ENCODE data around the gene SDHC.

DNA sequence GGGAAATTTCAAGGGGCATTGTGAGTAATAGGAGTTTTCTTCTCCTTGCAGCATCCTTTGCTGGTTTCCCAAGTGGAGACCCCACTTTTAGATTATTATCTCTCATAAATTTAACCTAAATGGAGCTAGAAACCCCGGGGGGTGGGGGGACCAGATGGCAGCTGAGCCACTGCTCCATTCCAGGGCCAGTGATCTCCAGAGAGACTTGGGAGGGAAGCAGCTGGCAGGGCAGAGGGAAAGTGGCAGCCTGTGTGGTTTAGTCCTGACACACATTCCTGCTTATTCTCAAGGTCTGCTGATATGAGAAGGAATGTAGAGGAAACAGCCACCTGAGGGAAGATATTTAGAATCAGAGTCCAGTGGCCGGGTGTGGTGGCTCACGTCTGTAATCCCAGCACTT, 39.3 kb upstream of the SDHC start:
- TF ChIP-seq, protein P1, sequence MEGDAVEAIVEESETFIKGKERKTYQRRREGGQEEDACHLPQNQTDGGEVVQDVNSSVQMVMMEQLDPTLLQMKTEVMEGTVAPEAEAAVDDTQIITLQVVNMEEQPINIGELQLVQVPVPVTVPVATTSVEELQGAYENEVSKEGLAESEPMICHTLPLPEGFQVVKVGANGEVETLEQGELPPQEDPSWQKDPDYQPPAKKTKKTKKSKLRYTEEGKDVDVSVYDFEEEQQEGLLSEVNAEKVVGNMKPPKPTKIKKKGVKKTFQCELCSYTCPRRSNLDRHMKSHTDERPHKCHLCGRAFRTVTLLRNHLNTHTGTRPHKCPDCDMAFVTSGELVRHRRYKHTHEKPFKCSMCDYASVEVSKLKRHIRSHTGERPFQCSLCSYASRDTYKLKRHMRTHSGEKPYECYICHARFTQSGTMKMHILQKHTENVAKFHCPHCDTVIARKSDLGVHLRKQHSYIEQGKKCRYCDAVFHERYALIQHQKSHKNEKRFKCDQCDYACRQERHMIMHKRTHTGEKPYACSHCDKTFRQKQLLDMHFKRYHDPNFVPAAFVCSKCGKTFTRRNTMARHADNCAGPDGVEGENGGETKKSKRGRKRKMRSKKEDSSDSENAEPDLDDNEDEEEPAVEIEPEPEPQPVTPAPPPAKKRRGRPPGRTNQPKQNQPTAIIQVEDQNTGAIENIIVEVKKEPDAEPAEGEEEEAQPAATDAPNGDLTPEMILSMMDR (conservative IDR thresholded peaks at IDR 0.05; ENCODE audit: low read length): no peak
- no peak for TF ChIP-seq EZH2phosphoT487 (IDR thresholded peaks at IDR 0.05; ENCODE audit: borderline replicate concordance)
